ENCODE results near the gene SPATS2.

Gene SPATS2

DNA sequence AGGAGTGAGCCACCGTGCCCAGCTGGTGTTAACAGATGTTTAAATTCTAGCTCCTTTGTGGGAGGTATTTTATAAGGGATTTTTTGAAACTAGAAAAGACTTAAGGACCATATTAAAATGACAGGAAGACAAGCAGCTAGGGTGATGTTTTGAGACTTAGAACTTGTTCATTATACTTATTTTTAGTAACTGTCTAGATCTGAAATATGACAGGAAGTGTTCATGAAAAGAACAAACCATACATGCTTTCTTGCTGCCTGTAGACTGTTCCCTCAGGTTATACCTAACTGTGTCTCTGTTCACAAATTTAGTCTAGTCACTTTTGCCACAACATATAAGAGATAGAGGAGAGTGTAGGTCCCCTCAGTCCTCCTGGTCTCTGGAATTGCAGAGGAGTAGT lies 134.6 kb downstream of the SPATS2 start:
- TF ChIP-seq POLR2AphosphoS5 (IDR thresholded peaks at IDR 0.05; ENCODE audit: low read depth, low read length): no peak
- TF ChIP-seq FOXP2 (optimal IDR thresholded peaks at IDR 0.05; ENCODE audit: borderline replicate concordance, extremely low read depth, extremely low read length, insufficient read depth): no peak
- no peak for TF ChIP-seq SIN3A (IDR thresholded peaks at IDR 0.05; ENCODE audit: borderline replicate concordance, insufficient read depth, low read length)
- TF ChIP-seq, protein P1, sequence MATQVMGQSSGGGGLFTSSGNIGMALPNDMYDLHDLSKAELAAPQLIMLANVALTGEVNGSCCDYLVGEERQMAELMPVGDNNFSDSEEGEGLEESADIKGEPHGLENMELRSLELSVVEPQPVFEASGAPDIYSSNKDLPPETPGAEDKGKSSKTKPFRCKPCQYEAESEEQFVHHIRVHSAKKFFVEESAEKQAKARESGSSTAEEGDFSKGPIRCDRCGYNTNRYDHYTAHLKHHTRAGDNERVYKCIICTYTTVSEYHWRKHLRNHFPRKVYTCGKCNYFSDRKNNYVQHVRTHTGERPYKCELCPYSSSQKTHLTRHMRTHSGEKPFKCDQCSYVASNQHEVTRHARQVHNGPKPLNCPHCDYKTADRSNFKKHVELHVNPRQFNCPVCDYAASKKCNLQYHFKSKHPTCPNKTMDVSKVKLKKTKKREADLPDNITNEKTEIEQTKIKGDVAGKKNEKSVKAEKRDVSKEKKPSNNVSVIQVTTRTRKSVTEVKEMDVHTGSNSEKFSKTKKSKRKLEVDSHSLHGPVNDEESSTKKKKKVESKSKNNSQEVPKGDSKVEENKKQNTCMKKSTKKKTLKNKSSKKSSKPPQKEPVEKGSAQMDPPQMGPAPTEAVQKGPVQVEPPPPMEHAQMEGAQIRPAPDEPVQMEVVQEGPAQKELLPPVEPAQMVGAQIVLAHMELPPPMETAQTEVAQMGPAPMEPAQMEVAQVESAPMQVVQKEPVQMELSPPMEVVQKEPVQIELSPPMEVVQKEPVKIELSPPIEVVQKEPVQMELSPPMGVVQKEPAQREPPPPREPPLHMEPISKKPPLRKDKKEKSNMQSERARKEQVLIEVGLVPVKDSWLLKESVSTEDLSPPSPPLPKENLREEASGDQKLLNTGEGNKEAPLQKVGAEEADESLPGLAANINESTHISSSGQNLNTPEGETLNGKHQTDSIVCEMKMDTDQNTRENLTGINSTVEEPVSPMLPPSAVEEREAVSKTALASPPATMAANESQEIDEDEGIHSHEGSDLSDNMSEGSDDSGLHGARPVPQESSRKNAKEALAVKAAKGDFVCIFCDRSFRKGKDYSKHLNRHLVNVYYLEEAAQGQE (IDR thresholded peaks at IDR 0.05; ENCODE audit: insufficient read depth in 1 of 2, low read depth in 2 of 2, low read length in 2 of 2): no peak
- no peak for TF ChIP-seq TAF1 (IDR thresholded peaks at IDR 0.05; ENCODE audit: borderline replicate concordance, insufficient read depth, low read length)

- TF ChIP-seq TAF1 (IDR thresholded peaks at IDR 0.05; ENCODE audit: borderline replicate concordance, insufficient read depth, low read length) (no peak), POLR2AphosphoS5 (IDR thresholded peaks at IDR 0.05; ENCODE audit: low read depth, low read length) (no peak), SIN3A (IDR thresholded peaks at IDR 0.05; ENCODE audit: borderline replicate concordance, insufficient read depth, low read length) (no peak), FOXP2 (optimal IDR thresholded peaks at IDR 0.05; ENCODE audit: borderline replicate concordance, extremely low read depth, extremely low read length, insufficient read depth) (no peak)
- TF ChIP-seq, protein P1 (IDR thresholded peaks at IDR 0.05; ENCODE audit: insufficient read depth in 1 of 2, low read depth in 2 of 2, low read length in 2 of 2): no peak
These were observed 135.3 kb downstream of the SPATS2 start for GRCh38 chr12:49502590-49502989.

GRCh38 chr12:49503674-49504180 lies 136.5 kb downstream of the SPATS2 start:
- TF ChIP-seq POLR2AphosphoS5 (IDR thresholded peaks at IDR 0.05; ENCODE audit: low read depth, low read length): no peak

- TF ChIP-seq FOXP2 (optimal IDR thresholded peaks at IDR 0.05; ENCODE audit: borderline replicate concordance, extremely low read depth, extremely low read length, insufficient read depth): no peak
These were observed 138.4 kb downstream of the SPATS2 start for GRCh38 chr12:49505672-49506071.

- no peak for TF ChIP-seq TAF1 (IDR thresholded peaks at IDR 0.05; ENCODE audit: borderline replicate concordance, insufficient read depth, low read length)
- TF ChIP-seq FOXP2 (optimal IDR thresholded peaks at IDR 0.05; ENCODE audit: borderline replicate concordance, extremely low read depth, extremely low read length, insufficient read depth): no peak
- no peak for TF ChIP-seq SIN3A (IDR thresholded peaks at IDR 0.05; ENCODE audit: borderline replicate concordance, insufficient read depth, low read length)
- no peak for TF ChIP-seq POLR2AphosphoS5 (IDR thresholded peaks at IDR 0.05; ENCODE audit: low read depth, low read length)
These were observed 139.9 kb downstream of the SPATS2 start for GRCh38 chr12:49507139-49507538.

DNA sequence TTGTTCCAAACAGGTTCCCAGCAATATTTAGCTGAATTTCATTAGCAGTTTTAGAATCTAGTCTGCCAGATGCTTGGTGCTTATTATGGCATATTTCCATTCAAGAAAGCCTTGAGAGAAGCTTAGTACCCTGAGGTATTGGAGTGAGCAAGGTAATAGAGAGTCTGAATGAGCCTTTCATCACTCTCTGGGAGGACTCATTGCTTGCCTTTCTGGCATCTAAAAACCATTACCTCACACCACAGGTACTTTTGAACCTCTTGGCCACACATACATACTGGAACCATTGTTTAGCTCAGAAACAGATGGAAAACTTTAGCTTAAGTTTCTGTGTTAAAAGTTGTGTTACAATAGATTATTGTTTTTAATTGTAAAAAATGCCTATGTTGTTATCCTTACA lies 144.1 kb downstream of the SPATS2 start:
- TF ChIP-seq SIN3A (IDR thresholded peaks at IDR 0.05; ENCODE audit: borderline replicate concordance, insufficient read depth, low read length) (no peak), POLR2AphosphoS5 (IDR thresholded peaks at IDR 0.05; ENCODE audit: low read depth, low read length) (no peak), FOXP2 (optimal IDR thresholded peaks at IDR 0.05; ENCODE audit: borderline replicate concordance, extremely low read depth, extremely low read length, insufficient read depth) (no peak), TAF1 (IDR thresholded peaks at IDR 0.05; ENCODE audit: borderline replicate concordance, insufficient read depth, low read length) (no peak)
- TF ChIP-seq, protein P1 (IDR thresholded peaks at IDR 0.05; ENCODE audit: insufficient read depth in 1 of 2, low read depth in 2 of 2, low read length in 2 of 2): no peak

GRCh38 chr12:49512546-49512945 lies 145.3 kb downstream of the SPATS2 start:
- TF ChIP-seq FOXP2 (optimal IDR thresholded peaks at IDR 0.05; ENCODE audit: borderline replicate concordance, extremely low read depth, extremely low read length, insufficient read depth) (no peak), TAF1 (IDR thresholded peaks at IDR 0.05; ENCODE audit: borderline replicate concordance, insufficient read depth, low read length) (no peak), POLR2AphosphoS5 (IDR thresholded peaks at IDR 0.05; ENCODE audit: low read depth, low read length) (no peak), SIN3A (IDR thresholded peaks at IDR 0.05; ENCODE audit: borderline replicate concordance, insufficient read depth, low read length) (no peak)
- TF ChIP-seq, protein P1 (IDR thresholded peaks at IDR 0.05; ENCODE audit: insufficient read depth in 1 of 2, low read depth in 2 of 2, low read length in 2 of 2): no peak

Data from PFSK-1 (cell line).